Activated CD4-positive, alpha-beta T cell treated with anti-CD3 and anti-CD28 coated beads, Interleukin-2, Interleukin-6, amounts not matched to agents 100 ng/mL and 50 ng/mL, durations not matched to agents 16 hours and 8 hours (primary cell): ENCODE data around the gene NXPH4.

Source experiments
- DNase-seq: peaks from one replicate; pipeline ENCODE4 v3.0.0-alpha.2; 2020

NXPH4 gene

GRCh38 chr12:57219993-57220754 lies 3.6 kb downstream of the NXPH4 start:
- no peak for DNase-seq

DNA sequence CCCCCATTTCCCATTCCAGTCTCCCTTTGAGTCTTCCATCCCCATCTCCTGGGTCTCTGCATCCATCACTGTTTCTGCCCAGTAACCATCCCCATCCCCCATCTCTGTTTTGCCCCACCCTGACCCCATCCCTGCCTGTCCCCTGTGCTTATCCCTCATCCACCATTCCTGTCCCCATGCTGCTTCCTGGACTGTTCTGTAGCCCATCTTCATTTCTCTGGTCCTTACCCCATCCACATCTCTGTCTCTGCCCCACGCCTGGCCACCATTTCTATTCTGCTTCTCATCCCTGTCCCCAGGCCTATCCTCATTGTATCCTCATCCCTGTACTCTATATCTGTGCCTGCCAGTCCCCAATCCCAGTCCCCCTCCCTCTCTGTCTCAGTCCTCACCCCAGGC lies 4.2 kb downstream of the NXPH4 start:
- DNase-seq = no peak

DNA sequence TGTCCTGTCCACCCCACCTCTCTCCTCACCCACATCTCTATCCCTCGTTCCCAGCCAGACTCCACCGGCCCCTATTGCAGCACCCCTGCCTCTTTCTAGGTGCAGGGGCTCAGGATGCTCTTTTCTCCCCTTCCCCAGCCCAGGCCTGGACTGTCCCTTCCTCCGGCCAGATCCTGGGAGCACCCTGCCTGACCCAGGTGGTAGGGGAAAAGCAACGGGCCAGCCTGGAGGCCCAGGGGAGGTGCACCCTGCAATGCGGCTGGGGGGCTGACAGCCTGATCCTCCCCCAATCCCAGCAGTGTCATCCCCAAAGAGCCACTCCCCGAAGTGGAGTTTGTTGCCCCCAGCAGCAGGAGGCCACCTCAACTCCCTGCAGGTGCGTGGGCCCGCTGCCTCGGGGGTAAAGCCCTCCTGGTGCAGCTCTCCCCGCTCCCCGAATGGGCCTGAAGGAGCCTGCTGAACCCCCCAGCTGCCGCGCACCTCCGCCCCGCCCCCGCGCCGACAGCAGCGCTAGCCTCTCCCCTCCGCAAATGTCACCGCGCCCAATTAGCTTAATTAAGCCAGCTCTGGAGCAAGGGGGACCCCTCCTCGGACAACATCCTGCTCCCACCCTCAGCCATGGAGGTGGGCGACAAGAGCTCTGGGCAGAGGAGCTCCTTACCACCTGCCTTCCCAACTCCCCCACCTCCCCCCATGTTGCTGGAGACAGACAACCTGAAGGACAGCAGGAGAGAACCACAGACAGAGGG lies 4.7 kb downstream of the NXPH4 start:
- DNase-seq = no peak

- DNase-seq = no peak
Measured at GRCh38 chr12:57222286-57223190, 5.9 kb downstream of the NXPH4 start.

DNA sequence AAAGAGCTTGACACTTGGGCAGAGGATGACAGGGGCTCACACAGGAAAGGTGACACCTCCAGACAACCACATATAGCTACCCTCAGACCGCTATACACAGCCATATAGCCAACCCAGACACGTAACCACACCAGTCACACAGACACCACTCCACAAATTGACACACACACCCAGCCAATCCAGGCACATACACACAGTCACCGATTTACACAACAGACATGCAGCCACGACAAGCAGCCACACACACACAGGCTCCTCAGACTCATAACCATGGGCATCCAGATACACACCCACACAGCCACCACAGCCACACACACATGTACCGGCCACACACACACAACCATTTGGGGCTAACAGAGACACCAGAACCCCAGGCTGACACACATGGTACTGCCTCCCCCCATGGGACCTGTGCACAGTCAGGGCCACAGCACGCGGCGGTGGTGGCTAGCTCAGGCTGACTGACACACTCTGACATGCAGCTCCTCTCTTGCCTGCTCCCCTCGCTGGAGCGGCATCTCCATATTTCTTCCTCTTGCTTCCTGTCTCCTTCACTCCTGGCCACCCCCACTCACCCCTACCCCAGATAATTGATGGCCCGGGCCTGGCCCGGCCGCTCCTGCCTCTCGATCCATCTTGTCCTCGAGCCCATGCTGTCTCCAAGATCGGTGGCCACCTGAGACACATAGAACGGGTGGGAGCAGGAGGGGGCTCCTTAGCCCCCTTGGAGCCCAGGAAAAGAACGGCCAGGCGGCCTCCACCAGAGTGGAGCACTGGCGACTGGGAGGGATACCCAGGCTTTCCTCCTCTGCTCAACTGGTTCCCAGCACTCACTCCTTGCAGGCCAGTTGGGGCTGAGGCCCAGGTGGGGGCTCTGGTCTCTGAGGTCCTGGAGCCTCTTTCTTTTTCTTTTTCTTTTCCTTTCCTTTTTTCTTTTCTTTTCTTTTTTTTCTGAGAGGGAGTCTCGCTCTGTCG lies 6.9 kb downstream of the NXPH4 start:
- DNase-seq = no peak

- no peak for DNase-seq
Measured at GRCh38 chr12:57224278-57224972, 7.8 kb downstream of the NXPH4 start.

GRCh38 chr12:57224973-57225679 lies 8.5 kb downstream of the NXPH4 start:
- peak; percentile 82 for DNase-seq

DNA sequence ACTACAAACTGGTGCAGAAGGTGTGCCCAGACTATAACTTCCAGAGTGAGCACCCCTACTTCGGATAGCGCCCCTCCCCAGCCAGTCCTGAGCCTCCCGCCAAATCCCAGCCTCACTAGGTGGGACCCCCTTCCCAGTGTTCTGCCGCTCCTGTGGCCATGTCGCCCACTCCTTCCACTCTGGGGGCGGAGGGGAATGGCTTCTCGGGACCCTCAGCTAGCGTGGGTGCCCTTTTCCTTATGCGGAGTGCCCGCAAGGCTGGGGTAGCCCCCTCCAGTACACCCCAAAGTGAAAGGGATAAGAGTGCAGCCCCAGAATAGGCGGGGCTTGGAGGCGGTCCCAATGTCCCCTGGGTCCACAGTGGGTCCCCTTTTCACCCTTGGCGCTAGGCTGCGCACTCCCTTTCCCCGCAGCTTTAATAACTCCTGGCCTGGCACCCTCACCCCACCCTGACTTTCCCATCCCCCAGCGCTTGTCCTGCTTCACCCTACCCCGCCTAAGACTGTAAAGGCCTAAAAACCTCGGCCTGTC lies 9.2 kb downstream of the NXPH4 start:
- DNase-seq = no peak

GRCh38 chr12:57226588-57227314 lies 10.2 kb downstream of the NXPH4 start:
- DNase-seq = no peak

GRCh38 chr12:57227315-57228115 lies 10.9 kb downstream of the NXPH4 start:
- DNase-seq = no peak

- peak; percentile 64 for DNase-seq
Measured at GRCh38 chr12:57229046-57229633, 12.5 kb downstream of the NXPH4 start.

DNA sequence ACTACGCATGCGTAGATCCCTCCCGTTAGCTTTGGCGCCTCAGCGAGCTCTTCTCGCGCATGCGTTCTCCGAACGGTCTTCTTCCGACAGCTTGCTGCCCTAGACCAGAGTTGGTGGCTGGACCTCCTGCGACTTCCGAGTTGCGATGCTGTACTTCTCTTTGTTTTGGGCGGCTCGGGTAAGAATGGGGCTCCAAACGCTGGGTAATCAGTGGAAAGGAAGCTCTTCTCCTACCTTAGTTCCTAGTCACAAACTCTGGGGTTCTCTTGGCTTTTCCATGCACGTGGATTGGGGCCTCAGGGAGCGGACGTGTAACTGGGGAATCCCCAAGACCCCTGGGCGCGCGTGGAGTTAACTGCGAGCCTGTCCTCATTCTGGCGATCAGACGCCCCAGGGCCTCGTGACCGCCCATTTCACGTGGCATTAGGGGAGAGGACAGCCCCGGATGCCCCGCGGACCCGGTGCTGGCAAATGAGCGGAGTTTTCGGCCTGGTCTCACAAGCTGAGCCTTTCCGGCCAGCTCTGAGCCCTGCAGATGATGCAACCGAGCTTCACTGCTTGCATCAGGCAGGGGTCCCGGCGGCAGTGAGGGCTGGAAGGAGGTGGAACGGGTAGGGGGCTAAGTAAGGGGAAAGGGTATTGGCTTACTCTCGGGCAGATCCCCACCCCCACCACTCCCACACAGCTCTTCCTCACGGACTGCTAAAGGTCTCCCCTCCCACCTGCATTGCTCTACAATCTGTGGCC lies 13.2 kb downstream of the NXPH4 start, which contains the start of gene SHMT2:
SHMT2 (plus strand) TSS at position 78 of the 747 bp plus-strand sequence; CDS start at position 146, 68 bp downstream.
- peak; percentile 97 for DNase-seq

- no peak for DNase-seq
Measured at GRCh38 chr12:57230381-57231155, 14.0 kb downstream of the NXPH4 start.

DNA sequence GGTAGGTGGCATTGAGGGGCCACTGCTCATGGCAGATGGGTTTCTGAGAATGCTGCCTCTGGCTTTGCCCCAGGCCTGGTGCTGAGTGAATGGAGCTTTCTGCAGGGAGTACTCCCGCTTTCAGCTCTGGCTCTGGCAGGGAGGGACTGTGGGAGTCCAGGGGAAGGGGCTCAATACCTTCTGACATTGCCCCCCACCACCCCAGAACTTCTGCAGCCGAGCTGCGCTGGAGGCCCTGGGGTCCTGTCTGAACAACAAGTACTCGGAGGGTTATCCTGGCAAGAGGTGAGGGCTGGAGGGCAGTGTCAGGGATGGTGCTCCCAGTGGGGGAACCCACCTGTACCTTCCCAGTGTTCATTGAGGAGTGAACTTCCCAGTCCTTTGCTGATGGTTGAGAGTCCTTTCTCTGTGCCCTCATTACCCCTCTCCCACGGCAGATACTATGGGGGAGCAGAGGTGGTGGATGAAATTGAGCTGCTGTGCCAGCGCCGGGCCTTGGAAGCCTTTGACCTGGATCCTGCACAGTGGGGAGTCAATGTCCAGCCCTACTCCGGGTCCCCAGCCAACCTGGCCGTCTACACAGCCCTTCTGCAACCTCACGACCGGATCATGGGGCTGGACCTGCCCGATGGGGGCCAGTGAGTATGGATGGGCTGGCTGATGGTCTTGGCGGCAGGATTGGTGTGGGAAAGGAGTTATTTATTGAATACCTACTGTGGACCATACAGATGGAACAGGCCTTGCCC lies 14.9 kb downstream of the NXPH4 start:
- no peak for DNase-seq

GRCh38 chr12:57232156-57232756 lies 15.7 kb downstream of the NXPH4 start:
- DNase-seq = no peak
